HG03565 (cell line): ENCODE results near the gene TEKT3.

Experiments used
- ATAC-seq: cut with Tn5 transposase; IDR thresholded peaks from one replicate; pipeline ENCODE4 v1.9.1; 2021; ENCODE audit warnings: mild to moderate bottlenecking, moderate library complexity; ENCODE audit not compliant: unreplicated experiment

Gene TEKT3

DNA sequence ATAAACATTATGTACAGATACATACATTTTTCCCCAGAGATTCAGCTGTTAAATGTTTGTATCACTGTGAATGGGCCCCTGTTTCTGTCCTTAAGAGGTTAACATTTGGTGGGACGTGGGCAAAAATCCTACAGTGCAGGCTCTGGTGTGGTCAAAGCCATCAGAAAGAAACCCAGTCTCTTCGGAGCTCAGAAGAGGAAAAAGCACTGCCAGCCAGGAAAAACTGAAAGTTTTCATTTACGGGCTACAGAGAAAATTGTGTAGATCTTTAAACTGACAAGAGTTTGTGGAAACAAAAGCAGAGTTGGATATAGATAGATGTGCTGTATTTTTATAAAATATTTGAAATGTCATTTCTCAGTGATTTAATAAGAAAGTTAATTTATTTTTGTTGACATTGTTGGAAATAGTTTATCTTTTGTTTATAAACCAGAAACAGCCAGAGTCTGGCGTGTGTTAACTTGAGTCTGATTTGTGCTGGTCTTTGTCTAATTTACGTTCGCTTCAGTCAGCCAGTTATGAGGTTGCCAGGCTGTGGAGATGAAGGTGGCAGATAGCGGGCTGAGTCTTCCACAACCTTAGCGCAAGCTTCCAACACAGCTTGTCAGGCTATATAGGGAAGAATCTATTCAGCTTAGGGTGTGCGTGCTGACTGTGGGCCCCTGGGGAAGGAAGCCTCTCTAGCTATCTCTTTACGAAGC is 9.5 kb upstream of the TEKT3 start:
- no peak for ATAC-seq

DNA sequence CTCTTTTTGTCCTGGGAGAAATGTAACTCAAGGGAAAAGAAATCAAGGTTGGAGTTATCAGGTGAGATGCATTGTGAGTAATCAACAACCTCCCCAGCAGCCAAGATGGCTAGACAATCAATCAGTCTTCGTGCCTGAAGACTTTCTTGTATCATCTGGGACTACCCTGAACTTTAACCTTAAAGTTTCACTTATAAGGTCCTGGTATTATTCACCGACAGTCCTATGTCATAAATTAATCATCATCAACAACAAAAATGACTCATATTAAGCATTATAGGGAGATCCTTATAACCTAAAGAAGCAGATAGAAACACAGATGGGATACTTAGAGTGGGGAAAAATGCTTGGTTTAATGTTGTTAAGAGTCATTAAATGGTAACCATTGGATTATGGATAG is 7.7 kb upstream of the TEKT3 start:
- ATAC-seq = no peak

DNA sequence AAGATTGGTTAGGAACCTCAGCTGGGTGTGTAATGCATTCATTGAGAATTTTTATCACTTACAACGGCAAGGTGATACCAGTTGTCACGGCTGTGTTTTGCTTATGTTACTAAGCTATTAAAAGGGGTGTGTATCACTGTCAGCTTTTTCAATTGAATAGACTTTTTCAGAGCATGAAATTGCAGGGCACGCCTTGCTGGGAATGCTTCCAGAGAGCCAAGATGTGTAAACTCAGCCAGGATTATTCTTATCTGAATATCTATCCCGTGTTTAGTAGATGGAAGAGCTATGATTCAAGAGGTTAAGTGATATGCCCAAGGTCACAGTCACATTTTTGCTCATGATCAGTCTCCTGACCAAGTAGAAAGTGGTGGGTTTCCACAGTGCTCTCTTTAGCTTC is 6.6 kb upstream of the TEKT3 start:
- ATAC-seq = no peak

DNA sequence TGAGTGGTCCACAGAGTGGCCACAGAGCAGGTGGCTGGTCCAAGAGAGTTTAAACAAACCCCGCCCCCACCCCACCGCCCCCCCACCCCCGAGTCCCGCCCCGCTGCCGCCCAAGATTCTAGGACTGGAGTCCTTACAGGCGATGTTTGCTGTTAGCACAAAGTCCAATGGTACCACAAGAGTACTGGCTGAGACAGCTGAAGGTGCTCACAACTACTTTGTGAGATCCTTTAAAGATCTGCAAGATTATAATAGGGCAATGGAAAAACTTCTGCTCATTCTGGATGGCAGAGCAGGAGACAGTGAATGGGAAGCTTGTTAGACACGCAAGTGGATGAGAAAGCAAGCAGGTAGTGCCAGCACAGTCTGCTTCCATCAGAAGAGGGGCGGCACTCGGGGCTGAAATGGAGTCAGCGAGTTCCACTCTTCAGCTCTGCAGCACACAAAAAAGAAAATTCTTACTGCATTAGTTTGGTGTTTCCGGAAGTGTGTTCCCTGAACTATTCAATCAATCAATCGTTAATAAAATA is 4.7 kb upstream of the TEKT3 start:
- ATAC-seq = no peak

DNA sequence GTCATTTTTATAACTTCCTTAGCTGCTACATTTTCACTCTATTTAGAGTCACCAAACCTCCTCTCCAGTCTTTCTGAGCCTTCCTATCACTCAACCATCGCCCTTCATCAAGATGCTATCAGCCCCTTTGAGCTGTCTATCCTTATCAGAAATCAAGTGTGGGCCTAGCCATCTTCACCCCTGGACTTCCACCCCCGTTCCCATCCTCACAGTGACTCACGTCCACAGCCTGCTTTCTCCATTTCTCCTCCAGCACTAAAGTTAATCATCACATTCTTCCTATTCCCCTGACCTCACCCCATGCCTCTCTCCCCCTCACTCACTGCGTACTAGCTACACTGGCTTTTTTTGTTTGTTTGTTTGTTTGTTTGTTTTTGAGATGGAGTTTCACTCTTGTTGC is 2.4 kb upstream of the TEKT3 start:
- no peak for ATAC-seq

DNA sequence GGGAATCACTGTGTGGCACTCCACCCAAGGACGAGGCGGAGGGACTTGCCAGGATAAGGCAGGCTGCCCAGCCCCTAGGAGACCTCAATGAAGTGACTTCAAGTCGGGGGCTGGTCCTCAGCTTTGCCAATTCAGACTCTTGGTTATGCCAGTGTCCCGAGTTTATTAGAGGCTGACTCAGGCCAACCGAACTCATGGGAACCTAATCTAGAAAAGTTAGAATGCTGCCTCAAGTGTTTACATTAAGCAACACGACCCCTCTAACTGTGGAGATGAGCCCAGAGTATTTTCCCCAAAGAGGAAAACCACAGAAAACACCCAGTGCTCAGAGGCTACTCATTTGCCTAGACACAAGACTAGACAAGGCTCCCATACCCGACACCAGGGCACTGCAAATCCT is 1.1 kb upstream of the TEKT3 start:
- no peak for ATAC-seq

DNA sequence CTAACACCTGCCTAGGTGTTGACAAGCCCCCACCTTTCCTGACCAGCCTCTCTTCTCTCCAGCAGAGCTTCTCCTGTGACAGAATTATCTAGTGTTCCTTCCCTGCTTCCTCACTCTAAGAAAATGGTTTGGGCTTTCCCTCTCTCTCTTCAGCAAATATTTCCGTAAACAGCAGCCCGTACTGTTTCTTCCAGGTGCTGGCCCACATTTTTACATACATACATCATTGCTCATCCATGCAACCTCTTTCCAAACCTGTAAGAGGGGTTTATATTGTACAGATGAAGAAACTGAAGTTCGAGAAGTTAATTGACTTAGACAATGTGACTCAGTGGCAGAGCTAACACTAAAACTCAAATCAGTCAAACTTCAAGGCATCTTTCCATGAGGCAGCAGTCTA is 569 bp upstream of the TEKT3 start:
- no peak for ATAC-seq

DNA sequence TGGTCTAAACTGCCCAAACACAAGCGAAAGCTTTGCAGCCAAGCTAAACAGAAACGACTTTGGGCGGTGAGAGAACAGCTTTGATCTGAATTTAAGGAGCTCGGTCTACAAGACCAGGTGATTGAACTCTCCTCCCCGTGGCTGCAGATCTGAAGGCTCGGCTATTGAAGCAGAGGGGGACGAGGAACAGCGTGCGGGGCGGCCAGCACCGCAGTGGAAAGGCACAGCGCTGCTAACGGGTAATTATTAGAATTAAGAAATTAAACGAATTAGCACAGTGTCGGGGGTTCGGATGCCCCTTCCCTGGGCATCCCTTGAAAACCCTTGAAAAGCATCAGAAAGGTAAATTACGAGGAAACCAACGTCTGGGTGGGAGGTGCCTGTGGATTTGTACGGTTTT is 431 bp downstream of the TEKT3 start:
- no peak for ATAC-seq

DNA sequence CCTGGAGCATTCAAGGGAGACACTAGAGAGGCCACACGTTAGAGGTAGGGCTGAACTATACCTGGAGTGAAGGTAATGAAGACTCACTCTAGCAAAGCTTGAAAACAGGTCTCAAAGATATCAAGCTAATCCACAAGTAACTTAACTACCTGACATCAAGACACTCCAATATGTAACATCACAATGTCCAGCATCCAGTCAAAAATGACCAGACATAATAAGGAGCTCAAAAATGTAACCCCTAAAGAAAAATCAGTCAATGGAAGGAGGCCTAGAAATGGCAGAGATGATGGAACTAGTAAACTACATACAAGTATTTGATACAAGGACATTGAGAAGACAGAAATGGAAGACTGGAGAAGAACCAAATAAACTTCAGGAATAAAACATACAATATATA is 6.0 kb downstream of the TEKT3 start:
- ATAC-seq = no peak

DNA sequence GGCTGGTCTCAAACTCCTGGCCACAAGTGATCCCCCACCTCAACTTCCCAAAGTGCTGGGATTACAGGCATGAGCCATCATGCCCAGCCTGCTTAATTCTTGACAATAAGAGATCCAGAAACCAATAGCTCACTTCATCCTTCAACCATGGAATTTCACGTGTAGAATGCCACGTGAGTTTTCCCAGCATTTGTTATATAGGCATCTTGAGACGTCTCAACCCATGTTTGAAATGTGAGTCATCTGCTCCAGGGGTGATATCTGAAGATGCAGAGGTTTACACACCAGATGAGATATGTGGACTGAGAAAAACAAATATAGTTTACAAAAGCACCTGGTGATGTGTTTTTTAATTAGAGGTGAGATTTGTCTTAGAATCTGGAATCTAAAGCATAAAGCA is 7.1 kb downstream of the TEKT3 start:
- no peak for ATAC-seq

DNA sequence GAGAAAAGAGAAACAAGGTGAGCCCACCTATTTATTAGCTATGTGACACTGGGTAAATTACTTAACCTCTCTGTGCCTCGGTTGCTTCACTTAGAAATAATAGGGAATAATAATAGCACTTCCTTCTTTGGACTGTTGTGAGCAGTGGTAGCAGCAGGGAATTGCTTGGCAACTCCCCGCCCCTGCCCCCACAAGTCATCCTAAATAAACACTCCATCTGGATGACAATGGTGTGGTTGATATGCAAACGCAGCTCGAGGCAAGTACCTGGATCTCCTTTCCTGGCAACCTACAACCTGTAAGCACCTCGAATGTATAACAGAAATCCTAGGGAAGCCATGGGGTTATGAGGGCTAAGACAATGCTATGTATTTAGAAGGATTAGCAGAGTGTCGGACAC is 9.1 kb downstream of the TEKT3 start:
- ATAC-seq = no peak

DNA sequence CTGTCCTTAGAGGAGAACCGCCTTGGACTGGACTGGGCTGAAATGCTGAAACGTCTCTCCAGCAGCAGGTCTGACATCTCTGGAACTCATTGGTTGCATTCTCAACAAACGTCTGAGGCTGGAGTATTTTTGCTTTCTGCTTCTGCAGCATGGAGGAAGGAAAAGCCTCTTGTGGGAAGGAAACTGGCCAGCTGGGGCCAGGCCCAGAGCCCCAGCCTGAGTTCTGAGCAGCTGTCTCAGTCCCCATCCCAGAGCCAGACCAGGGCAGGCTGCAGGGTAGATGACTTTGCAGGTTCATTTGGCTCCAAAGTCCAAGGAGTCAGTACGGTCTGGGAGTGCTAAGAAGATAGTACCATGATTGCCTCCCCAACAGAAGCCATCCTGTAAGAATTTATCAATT is 18.3 kb downstream of the TEKT3 start:
- ATAC-seq = no peak

DNA sequence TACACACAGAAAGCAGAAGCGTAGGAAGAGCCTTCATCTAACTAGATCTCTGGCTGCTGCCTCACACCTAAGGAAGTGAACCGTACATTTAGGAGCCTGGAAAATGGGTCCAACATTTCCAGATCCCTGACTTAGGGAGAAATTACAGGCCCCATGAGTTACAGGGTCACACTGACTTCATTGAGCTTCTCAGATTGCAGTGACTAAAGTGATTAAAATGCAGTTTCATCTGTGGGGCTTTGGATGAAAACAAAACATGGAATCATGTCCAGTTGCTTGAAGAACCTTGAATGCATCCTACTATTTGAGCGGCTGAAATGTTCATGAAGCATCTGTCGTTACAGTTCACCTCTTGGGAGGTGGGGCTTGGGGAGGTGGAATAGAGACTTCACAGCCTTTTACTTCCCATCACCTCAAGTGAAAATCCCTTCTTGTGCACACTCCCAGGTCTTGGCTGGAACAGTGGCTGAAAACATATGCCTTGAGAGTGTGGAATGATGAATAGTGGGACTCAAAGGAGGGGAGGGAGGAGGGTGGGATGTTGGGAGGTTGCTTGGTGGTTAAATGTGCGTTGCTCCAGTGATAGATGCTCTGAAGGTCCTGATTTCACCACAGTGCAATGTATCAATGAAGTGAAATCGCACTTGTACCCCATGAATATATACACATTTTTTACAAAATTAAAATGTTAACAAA is 19.7 kb downstream of the TEKT3 start:
- ATAC-seq = no peak

DNA sequence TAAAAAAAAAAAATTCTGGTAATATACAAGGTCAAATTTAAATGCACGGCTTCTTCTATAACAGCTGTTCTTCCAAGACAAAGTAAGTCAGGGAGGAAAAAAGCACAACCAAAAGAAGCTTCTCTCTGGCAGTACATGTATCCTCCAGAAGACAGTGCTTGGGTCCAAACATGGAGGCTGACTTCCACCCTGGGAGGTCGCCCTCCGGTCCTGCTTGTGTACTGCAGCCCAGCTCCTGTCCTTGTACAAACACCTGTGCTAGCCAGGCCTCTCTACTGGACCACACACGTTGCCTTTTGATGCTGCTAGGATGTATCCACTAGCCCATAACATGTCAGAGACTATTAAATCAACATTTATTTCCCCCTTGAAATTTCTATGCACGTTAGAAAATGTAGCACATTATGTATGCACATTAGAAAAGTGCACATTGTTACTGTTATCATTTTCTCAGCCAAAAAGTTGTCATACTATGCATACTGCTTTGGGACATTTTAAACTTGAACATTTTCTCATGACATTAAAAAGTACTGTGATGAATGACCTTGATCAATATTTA is 21.9 kb downstream of the TEKT3 start:
- ATAC-seq = no peak

DNA sequence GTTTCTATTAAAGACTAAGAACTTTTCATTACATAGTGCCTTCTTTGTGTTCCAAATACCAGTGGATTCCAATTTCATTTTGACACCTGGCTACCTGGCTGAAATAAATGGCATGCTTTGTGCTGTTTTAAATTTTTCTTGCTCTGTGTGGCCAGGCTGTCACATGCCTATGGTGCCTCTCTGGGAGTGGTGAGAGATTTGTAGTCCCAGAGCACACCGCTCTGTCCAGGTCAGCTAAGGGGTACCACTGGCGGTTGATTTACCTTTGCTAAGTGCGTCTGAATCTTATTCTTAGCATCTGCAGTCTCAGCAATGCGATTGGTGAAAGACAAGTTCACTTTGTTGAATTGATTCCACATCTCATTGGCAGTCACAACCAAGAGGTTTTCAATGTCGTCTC is 29.4 kb downstream of the TEKT3 start:
- no peak for ATAC-seq

DNA sequence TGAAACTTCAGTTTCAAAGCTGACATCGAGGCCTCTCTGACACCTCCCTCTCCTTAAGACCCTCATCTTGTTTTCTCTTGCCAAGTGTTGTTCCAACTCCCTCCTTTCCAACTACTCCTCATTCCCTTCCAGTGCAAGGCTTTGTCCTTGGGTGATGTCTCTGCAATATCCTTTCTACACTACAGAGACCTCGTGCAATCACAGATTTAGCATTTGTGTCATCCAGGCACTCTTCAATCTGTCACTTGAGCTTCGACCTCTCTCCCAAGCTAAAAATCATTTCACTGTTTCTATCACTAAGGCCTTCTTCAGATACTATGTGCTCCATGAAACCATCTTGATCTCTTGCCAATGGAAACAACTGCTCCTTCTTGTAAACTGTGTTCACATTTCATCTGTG is 31.6 kb downstream of the TEKT3 start:
- no peak for ATAC-seq

DNA sequence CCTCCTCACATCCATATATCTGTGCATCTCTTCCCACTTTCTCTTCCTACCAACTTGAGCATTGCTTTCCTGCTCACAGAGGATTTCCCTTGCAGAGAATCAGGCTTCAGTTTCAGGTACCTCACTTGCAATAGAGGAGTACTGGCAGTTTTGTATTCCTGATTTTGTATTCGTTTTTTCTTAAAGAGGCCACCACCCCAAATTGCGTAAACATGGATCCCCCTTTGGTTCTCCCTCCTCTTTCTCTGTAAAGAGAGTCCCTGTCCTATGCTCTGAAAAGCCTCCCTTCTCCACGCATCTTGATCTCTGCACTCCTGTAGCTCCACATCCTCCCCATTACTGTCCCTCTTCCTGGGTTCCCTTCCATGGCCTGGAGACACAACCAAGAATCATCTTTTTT is 32.2 kb downstream of the TEKT3 start:
- no peak for ATAC-seq

DNA sequence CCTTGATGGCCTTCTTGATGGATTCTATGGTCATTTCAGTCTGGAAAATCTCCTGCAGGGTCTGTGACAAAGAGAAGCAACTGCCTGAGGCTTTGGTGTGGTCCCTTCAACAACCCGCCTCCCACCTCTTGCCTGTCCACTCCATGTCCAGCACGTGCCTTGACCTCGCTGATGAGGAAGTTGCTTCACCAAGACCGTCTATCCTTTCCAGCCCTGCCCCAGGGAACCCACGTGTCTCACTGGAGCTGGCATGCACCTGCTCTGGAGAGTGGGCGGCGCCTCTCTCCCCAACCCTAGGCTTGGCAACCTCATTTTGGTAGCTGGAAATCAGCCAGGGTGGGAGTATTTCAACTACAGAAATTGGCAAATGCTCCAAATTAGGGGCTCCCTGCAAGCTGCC is 32.6 kb downstream of the TEKT3 start:
- ATAC-seq = no peak

DNA sequence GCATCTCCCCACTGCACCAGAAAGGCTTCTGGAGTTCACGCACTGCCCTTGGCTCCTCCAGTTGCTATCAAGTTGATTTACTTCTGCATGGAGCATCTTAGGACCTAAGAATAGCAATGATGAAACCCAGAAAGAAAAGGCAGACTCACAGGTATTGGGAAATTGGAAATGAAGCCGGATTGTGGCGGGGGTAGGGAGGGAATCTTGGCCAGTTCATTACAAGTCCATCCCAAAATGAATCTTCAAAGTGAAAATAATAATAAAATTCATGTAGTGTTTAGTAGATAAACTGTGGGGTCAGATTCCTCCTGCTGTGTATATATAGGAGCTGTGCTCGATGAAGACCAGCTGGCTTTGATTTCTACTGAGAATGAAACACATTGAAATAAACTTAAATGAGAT is 33.7 kb downstream of the TEKT3 start:
- no peak for ATAC-seq

DNA sequence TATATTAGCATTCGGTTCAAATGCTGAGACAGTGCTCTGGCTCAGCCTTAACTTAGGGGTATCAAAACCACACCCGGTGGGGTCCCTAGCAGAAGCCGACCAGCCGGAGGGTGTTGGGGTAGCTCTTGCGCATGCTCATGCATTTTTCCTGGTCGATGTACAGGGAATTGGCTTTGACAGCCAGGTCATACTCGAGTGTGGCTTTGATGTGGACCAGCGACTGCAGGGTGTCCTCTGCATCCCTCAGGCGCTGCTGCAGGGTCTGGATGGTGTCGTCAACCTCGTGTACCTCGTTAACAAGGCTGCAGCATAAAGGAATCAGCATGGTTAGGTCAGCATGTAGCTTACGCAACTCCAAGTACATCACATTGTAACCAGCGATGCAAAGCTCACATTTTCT is 37.5 kb downstream of the TEKT3 start:
- no peak for ATAC-seq

DNA sequence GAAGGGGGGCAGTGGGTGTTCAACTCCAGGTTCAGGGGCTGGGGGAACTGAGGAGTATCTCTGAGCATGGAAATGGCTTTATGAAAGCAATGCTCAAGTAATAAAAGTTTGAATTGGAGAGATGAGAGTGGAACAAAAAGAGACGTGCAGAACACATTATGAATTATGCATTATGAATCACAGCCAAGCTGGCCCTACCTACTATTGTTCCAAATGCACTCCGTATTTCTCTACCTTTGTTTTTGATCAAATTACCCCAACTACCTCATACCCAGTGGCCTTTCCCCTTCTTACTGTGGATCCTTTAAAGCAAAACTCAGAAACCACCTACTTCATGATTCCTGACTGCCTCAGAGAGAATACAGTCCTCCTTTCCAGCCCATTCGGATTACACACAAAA is 38.1 kb downstream of the TEKT3 start:
- no peak for ATAC-seq

DNA sequence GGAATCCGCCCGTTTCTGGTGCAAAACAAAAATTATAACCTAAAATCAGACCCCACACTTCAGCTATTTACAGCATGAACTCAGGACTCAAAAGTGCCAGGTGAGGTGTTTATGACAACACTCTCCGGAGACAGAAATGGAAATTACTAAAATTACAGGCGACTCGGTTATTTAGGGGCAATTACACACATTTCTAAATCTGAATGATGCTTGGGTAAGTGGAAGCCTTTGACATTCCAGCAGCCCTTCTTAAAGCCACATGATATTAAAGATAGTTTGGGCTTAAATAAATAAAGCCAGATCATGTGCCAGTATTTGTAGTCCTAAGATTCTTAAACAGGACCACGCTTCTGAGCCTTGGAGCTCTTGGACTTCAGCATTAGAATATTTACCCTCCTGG is 39.6 kb downstream of the TEKT3 start:
- ATAC-seq = no peak
